Liver (tissue), 9 donors: ENCODE measurements around the gene CHST4. TPM values are rescaled to one million over a fixed set of nuclear protein-coding genes. Genes with fewer than 3 reads are reported as not detected.

Source experiments
- DNase-seq: peaks from one replicate; pipeline ENCODE4 v3.0.0-alpha.2; 2017; ENCODE audit warnings: low spot score
- H3K27ac ChIP-seq, 2 donors: one replicate each; pipeline ENCODE4 v1.7.0; 2013; ENCODE audit warnings: inconsistent platforms in 2 of 2, low read length in 2 of 2, control low read depth in 1 of 2, low read depth in 1 of 2, mild to moderate bottlenecking in 1 of 2
- H3K27me3 ChIP-seq, 4 donors: one replicate each; pipeline versions ENCODE4 v1.6.1 to v1.7.0; 2013; ENCODE audit warnings: low read length in 3 of 4, inconsistent platforms in 1 of 4, mild to moderate bottlenecking in 1 of 4, moderate library complexity in 1 of 4; ENCODE audit not compliant: control insufficient read depth in 4 of 4, insufficient read depth in 4 of 4
- H3K36me3 ChIP-seq, 4 donors: one replicate each; pipeline versions ENCODE4 v1.6.1 to v1.7.0; 2013; ENCODE audit warnings: low read length in 3 of 4, mild to moderate bottlenecking in 3 of 4, low read depth in 1 of 4, moderate library complexity in 1 of 4; ENCODE audit not compliant: control insufficient read depth in 4 of 4, insufficient read depth in 3 of 4
- H3K4me1 ChIP-seq, 4 donors: one replicate each; pipeline versions ENCODE4 v1.6.1 to v1.7.0; 2013; ENCODE audit warnings: low read length in 3 of 4, mild to moderate bottlenecking in 3 of 4, moderate library complexity in 1 of 4; ENCODE audit not compliant: control insufficient read depth in 4 of 4, insufficient read depth in 4 of 4
- H3K4me3 ChIP-seq, 3 donors: one replicate each; pipeline versions ENCODE4 v1.6.1 to v1.7.0; 2013; ENCODE audit warnings: low read length in 3 of 3, control low read depth in 1 of 3, low read depth in 1 of 3, mild to moderate bottlenecking in 1 of 3
- H3K9ac ChIP-seq, 2 donors: one replicate each; pipeline ENCODE4 v1.7.0; 2013; ENCODE audit warnings: low read length in 2 of 2, mild to moderate bottlenecking in 2 of 2, moderate library complexity in 2 of 2, control low read depth in 1 of 2, low read depth in 1 of 2
- H3K9me3 ChIP-seq, 4 donors: one replicate each; pipeline versions ENCODE4 v1.6.1 to v1.7.0; 2013; ENCODE audit warnings: low read length in 3 of 4; ENCODE audit not compliant: control insufficient read depth in 4 of 4
- EGR1 ChIP-seq, 2 donors: IDR thresholded peaks; 2 replicates each; pipeline ENCODE4 v1.6.1; 2016 to 2018; ENCODE audit warnings: antibody characterized with exemption in 2 of 2, low read depth in 2 of 2
- FOXA1 ChIP-seq: IDR thresholded peaks from 2 replicates; pipeline ENCODE4 v1.6.1; 2016; ENCODE audit warnings: antibody characterized with exemption
- FOXA2 ChIP-seq: IDR thresholded peaks from 2 replicates; pipeline ENCODE4 v1.6.1; 2016; ENCODE audit warnings: antibody characterized with exemption
- GABPA ChIP-seq, 2 donors: IDR thresholded peaks in 1 of 2; conservative IDR thresholded peaks in 1 of 2; 2 replicates each; pipeline ENCODE4 v1.6.1; 2016; ENCODE audit warnings: antibody characterized with exemption in 2 of 2, mild to moderate bottlenecking in 1 of 2, moderate library complexity in 1 of 2
- HNF4A ChIP-seq, 2 donors: conservative IDR thresholded peaks; 2 replicates each; pipeline ENCODE4 v1.6.1; 2016; ENCODE audit warnings: antibody characterized with exemption in 2 of 2, mild to moderate bottlenecking in 2 of 2
- HNF4G ChIP-seq: IDR thresholded peaks from 2 replicates; pipeline ENCODE4 v1.6.1; 2016; ENCODE audit warnings: antibody characterized with exemption
- JUND ChIP-seq, 2 donors: IDR thresholded peaks; 2 replicates each; pipeline ENCODE4 v1.6.1; 2016; ENCODE audit warnings: antibody characterized with exemption in 2 of 2
- NR2F2 ChIP-seq: IDR thresholded peaks from 2 replicates; pipeline ENCODE4 v1.6.1; 2016; ENCODE audit warnings: antibody characterized with exemption
- RAD21 ChIP-seq, 2 donors: IDR thresholded peaks; 2 replicates each; pipeline ENCODE4 v1.6.1; 2016; ENCODE audit warnings: antibody characterized with exemption in 2 of 2, mild to moderate bottlenecking in 2 of 2
- RXRA ChIP-seq, 2 donors: IDR thresholded peaks; 2 replicates each; pipeline ENCODE4 v1.6.1; 2017 to 2018; ENCODE audit warnings: antibody characterized with exemption in 2 of 2, mild to moderate bottlenecking in 1 of 2
- SP1 ChIP-seq: IDR thresholded peaks from 2 replicates; pipeline ENCODE4 v1.6.1; 2018; ENCODE audit warnings: antibody characterized with exemption, mild to moderate bottlenecking
- TAF1 ChIP-seq: conservative IDR thresholded peaks from 2 replicates; pipeline ENCODE4 v1.6.1; 2016; ENCODE audit warnings: antibody characterized with exemption, mild to moderate bottlenecking
- WGBS: extraction: QIAGEN DNeasy Blood & Tissue Kit; methylation state at CpG from one replicate; pipeline ENCODE4 v1.1.7; 2013; 5-methylcytosine and 5-hydroxymethylcytosine counted together
- polyA plus RNA-seq, 2 donors: library from polyadenylated mRNA; stranded (reverse) in 1 of 2; unstranded in 1 of 2; fragments of 200-250 nt in 1 of 2; fragments of >200 nt in 1 of 2; fragmentation: Nextera tagmentation in 1 of 2; extraction: Ambion mirVana in 1 of 2; gene quantifications; one replicate each; pipeline versions ENCODE4 v1.2.1 to v1.2.3, GENCODE V29; 2013 to 2015
- total RNA-seq, 2 donors: library from RNA; depleted of rRNA; stranded (reverse); fragments of >200 nt; gene quantifications; one replicate each; pipeline ENCODE4 v1.2.3, GENCODE V29; 2014
- TF ChIP-seq, protein P1 (sequence below): fragments of 150-350 bp; IDR thresholded peaks from 2 replicates; pipeline ENCODE4 v1.5.1; 2017; ENCODE audit warnings: improper control_type of control experiment, low read depth, low read length; ENCODE audit not compliant: missing input control
- TF ChIP-seq, protein P2 (sequence below): IDR thresholded peaks from 2 replicates; pipeline ENCODE4 v1.6.1; 2016; ENCODE audit warnings: antibody characterized with exemption
- TF ChIP-seq, protein P3 (sequence below): IDR thresholded peaks from 2 replicates; pipeline ENCODE4 v1.6.1; 2016; ENCODE audit warnings: antibody characterized with exemption
- TF ChIP-seq, protein P4 (sequence below): IDR thresholded peaks from 2 replicates; pipeline ENCODE4 v1.6.1; 2016; ENCODE audit warnings: antibody characterized with exemption
- donor health status: healthy.
- donor health status: healthy.
- donor health status: healthy.
- donor health status: healthy.
- donor health status: healthy.

Gene CHST4
- total and polyA plus RNA-seq, 4 donors: 0.09 to 14.3 (median 7.1) TPM

DNA sequence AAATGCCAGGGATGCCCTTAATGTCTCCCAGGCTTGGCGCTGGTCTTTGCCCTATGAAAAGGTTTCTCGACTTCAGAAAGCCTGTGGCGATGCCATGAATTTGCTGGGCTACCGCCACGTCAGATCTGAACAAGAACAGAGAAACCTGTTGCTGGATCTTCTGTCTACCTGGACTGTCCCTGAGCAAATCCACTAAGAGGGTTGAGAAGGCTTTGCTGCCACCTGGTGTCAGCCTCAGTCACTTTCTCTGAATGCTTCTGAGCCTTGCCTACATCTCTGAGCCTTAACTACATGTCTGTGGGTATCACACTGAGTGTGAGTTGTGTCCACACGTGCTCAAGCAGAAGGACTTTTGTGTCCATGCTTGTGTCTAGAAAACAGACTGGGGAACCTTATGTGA, 11.4 kb downstream of the CHST4 start:
- no peaks in the 10 kb centered on the region for H3K9me3 ChIP-seq
- TF ChIP-seq RXRA (IDR thresholded peaks at IDR 0.05): no peak
- no peak for TF ChIP-seq FOXA2
- TF ChIP-seq RAD21 (IDR thresholded peaks at IDR 0.05): peak; percentile 90 to 95
- TF ChIP-seq SP1: no peak
- TF ChIP-seq JUND (IDR thresholded peaks at IDR 0.05): no peak
- no peak for TF ChIP-seq HNF4G
- TF ChIP-seq, protein P1, sequence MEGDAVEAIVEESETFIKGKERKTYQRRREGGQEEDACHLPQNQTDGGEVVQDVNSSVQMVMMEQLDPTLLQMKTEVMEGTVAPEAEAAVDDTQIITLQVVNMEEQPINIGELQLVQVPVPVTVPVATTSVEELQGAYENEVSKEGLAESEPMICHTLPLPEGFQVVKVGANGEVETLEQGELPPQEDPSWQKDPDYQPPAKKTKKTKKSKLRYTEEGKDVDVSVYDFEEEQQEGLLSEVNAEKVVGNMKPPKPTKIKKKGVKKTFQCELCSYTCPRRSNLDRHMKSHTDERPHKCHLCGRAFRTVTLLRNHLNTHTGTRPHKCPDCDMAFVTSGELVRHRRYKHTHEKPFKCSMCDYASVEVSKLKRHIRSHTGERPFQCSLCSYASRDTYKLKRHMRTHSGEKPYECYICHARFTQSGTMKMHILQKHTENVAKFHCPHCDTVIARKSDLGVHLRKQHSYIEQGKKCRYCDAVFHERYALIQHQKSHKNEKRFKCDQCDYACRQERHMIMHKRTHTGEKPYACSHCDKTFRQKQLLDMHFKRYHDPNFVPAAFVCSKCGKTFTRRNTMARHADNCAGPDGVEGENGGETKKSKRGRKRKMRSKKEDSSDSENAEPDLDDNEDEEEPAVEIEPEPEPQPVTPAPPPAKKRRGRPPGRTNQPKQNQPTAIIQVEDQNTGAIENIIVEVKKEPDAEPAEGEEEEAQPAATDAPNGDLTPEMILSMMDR: peak; percentile 74
- WGBS: 43% methylated on average over 6 of the region's 6 CpGs
- H3K36me3 ChIP-seq: no peaks in the 10 kb centered on the region
- no peak overlapping the region for H3K4me3 ChIP-seq
- H3K4me1 ChIP-seq: peaks cover 0 to 3% (median 0%) of the 10 kb centered on the region in 4 donors
- H3K27me3 ChIP-seq: no peaks in the 10 kb centered on the region
- peak; percentile 51 for DNase-seq
- H3K9ac ChIP-seq: no peak overlapping the region
- no peak overlapping the region for H3K27ac ChIP-seq

DNA sequence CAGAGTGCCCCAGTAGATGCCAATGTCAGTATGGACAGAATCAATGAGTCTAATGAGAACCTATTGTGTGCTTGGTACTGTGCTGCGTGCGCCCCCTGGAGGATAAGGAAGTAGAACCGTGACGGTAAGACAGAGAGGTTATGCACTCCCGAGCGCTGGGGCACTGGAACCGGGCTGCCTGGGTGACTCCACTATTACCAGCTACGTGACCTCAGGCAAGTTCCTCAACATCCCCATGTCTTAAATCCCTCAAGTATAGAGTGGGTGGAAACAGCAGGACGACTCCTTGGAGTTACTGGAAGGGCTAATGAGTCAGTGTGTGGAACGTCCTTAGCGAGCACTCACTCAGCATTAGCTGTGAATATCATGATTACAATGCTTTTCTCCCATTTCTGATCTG, 16.2 kb downstream of the CHST4 start:
- 30% methylated on average over 11 of the region's 11 CpGs for WGBS
- H3K4me1 ChIP-seq: peaks cover 0 to 3% (median 0%) of the 10 kb centered on the region in 4 donors
- DNase-seq: peak; percentile 60
- TF ChIP-seq RAD21 (IDR thresholded peaks at IDR 0.05) (peak; percentile 46 to 74), TAF1 (no peak)
- TF ChIP-seq, protein P1: peak; percentile 30
- TF ChIP-seq, protein P2, sequence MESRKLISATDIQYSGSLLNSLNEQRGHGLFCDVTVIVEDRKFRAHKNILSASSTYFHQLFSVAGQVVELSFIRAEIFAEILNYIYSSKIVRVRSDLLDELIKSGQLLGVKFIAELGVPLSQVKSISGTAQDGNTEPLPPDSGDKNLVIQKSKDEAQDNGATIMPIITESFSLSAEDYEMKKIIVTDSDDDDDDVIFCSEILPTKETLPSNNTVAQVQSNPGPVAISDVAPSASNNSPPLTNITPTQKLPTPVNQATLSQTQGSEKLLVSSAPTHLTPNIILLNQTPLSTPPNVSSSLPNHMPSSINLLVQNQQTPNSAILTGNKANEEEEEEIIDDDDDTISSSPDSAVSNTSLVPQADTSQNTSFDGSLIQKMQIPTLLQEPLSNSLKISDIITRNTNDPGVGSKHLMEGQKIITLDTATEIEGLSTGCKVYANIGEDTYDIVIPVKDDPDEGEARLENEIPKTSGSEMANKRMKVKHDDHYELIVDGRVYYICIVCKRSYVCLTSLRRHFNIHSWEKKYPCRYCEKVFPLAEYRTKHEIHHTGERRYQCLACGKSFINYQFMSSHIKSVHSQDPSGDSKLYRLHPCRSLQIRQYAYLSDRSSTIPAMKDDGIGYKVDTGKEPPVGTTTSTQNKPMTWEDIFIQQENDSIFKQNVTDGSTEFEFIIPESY: no peak
- H3K9me3 ChIP-seq: no peaks in the 10 kb centered on the region
- no peak overlapping the region for H3K4me3 ChIP-seq
- no peak overlapping the region for H3K27ac ChIP-seq
- H3K9ac ChIP-seq: no peak overlapping the region
- H3K36me3 ChIP-seq: no peaks in the 10 kb centered on the region
- no peaks in the 10 kb centered on the region for H3K27me3 ChIP-seq

DNA sequence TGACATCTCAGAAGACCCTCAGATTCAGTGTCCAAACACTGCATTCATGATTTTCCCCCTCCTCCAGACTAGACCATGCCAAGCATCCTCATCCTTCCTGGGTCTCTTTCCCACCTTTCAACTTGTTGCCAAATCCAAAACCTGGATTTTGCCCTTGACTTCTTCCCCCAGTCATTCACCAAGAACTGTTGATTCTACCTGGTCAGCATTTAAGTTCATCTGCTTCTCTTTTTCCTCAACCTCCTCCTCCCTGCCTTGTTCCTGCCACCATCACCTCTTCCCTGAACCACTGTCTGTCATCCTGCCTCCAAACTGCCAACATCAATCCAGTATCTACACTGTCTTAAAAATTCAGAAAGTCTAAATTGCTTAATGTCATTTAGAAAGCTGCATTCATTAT, 20.9 kb downstream of the CHST4 start:
- DNase-seq: no peak
- TF ChIP-seq, protein P2: no peak
- TF ChIP-seq SP1: no peak
- no peak for TF ChIP-seq FOXA2
- no peak for TF ChIP-seq EGR1 (IDR thresholded peaks at IDR 0.05; ENCODE audit: low read depth in 2 of 2)
- TF ChIP-seq RAD21 (IDR thresholded peaks at IDR 0.05): no peak
- no peak for TF ChIP-seq HNF4A (conservative IDR thresholded peaks at IDR 0.05)
- TF ChIP-seq, protein P3, sequence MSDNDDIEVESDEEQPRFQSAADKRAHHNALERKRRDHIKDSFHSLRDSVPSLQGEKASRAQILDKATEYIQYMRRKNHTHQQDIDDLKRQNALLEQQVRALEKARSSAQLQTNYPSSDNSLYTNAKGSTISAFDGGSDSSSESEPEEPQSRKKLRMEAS: no peak
- no peak for TF ChIP-seq HNF4G
- TF ChIP-seq, protein P4, sequence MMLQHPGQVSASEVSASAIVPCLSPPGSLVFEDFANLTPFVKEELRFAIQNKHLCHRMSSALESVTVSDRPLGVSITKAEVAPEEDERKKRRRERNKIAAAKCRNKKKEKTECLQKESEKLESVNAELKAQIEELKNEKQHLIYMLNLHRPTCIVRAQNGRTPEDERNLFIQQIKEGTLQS: no peak
- TF ChIP-seq, protein P1: no peak
- TF ChIP-seq JUND (IDR thresholded peaks at IDR 0.05): no peak
- TF ChIP-seq NR2F2: no peak
- no peak for TF ChIP-seq FOXA1
- no peak for TF ChIP-seq GABPA (IDR thresholded peaks at IDR 0.05 in 1 of 2, conservative IDR thresholded peaks at IDR 0.05 in 1 of 2)
- Histone ChIP-seq H3K27ac (no peak overlapping the region), H3K4me1 (peaks cover 0 to 7% (median 0%) of the 10 kb centered on the region in 4 donors), H3K9me3 (no peaks in the 10 kb centered on the region), H3K27me3 (no peaks in the 10 kb centered on the region), H3K36me3 (no peaks in the 10 kb centered on the region), H3K4me3 (no peak overlapping the region), H3K9ac (no peak overlapping the region)
